ENCODE data around the gene DIP2B.

DNA sequence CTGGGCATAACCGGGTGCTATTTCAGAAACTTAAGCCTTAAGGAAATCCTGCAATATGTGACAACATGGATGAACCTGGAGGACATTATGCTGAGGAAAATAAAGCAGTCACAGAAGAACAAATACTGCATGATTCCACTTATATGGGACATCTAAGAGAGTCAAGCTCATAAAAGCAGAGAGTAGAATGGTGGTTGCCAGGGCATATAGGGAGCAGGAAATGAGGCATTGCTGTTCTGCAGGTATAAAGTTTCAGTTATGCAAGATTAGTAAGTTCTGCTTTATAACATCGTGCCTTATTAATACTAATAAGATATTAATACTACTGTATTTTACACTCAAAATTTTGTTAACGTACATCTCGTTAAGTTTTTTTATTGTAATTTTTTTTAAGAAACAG, 134.9 kb downstream of the DIP2B start:
- TF ChIP-seq CHD2 (IDR thresholded peaks at IDR 0.05; ENCODE audit: low read length, partially characterized antibody) (no peak), EP300 (IDR thresholded peaks at IDR 0.05; ENCODE audit: borderline replicate concordance in 1 of 2, low read depth in 1 of 2, low read length in 1 of 2) (no peak), POLR2AphosphoS5 (IDR thresholded peaks at IDR 0.05; ENCODE audit: low read depth, low read length) (no peak), NRF1 (IDR thresholded peaks at IDR 0.05; ENCODE audit: low read depth, low read length) (no peak), RAD21 (IDR thresholded peaks at IDR 0.05; ENCODE audit: low read length) (no peak), TAF1 (IDR thresholded peaks at IDR 0.05; ENCODE audit: borderline replicate concordance, low read depth, low read length) (no peak), YY1 (IDR thresholded peaks at IDR 0.05; ENCODE audit: low read depth) (no peak), EZH2phosphoT487 (IDR thresholded peaks at IDR 0.05; ENCODE audit: borderline replicate concordance, low read depth) (no peak), FOXM1 (IDR thresholded peaks at IDR 0.05; ENCODE audit: low read depth) (no peak)
- TF ChIP-seq, protein P1, sequence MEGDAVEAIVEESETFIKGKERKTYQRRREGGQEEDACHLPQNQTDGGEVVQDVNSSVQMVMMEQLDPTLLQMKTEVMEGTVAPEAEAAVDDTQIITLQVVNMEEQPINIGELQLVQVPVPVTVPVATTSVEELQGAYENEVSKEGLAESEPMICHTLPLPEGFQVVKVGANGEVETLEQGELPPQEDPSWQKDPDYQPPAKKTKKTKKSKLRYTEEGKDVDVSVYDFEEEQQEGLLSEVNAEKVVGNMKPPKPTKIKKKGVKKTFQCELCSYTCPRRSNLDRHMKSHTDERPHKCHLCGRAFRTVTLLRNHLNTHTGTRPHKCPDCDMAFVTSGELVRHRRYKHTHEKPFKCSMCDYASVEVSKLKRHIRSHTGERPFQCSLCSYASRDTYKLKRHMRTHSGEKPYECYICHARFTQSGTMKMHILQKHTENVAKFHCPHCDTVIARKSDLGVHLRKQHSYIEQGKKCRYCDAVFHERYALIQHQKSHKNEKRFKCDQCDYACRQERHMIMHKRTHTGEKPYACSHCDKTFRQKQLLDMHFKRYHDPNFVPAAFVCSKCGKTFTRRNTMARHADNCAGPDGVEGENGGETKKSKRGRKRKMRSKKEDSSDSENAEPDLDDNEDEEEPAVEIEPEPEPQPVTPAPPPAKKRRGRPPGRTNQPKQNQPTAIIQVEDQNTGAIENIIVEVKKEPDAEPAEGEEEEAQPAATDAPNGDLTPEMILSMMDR (IDR thresholded peaks at IDR 0.05): no peak
- TF ChIP-seq, protein P2, sequence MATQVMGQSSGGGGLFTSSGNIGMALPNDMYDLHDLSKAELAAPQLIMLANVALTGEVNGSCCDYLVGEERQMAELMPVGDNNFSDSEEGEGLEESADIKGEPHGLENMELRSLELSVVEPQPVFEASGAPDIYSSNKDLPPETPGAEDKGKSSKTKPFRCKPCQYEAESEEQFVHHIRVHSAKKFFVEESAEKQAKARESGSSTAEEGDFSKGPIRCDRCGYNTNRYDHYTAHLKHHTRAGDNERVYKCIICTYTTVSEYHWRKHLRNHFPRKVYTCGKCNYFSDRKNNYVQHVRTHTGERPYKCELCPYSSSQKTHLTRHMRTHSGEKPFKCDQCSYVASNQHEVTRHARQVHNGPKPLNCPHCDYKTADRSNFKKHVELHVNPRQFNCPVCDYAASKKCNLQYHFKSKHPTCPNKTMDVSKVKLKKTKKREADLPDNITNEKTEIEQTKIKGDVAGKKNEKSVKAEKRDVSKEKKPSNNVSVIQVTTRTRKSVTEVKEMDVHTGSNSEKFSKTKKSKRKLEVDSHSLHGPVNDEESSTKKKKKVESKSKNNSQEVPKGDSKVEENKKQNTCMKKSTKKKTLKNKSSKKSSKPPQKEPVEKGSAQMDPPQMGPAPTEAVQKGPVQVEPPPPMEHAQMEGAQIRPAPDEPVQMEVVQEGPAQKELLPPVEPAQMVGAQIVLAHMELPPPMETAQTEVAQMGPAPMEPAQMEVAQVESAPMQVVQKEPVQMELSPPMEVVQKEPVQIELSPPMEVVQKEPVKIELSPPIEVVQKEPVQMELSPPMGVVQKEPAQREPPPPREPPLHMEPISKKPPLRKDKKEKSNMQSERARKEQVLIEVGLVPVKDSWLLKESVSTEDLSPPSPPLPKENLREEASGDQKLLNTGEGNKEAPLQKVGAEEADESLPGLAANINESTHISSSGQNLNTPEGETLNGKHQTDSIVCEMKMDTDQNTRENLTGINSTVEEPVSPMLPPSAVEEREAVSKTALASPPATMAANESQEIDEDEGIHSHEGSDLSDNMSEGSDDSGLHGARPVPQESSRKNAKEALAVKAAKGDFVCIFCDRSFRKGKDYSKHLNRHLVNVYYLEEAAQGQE (IDR thresholded peaks at IDR 0.05; ENCODE audit: low read depth, low read length): no peak
- TF ChIP-seq, protein P3, sequence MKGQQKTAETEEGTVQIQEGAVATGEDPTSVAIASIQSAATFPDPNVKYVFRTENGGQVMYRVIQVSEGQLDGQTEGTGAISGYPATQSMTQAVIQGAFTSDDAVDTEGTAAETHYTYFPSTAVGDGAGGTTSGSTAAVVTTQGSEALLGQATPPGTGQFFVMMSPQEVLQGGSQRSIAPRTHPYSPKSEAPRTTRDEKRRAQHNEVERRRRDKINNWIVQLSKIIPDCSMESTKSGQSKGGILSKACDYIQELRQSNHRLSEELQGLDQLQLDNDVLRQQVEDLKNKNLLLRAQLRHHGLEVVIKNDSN (IDR thresholded peaks at IDR 0.05; ENCODE audit: borderline replicate concordance, low read depth): no peak
